Stimulated activated naive B cell treated with anti-CD40 and anti-IgM and Interleukin-4, amounts not matched to agents 10 μg/mL and 1 μg/mL and 100 μg/mL, for 72 hours (primary cell): Measurements from ENCODE around the gene GYS2.
"Not testable (repeated sequence)": the region's sequence is repeated elsewhere in the genome, so short reads cannot be mapped to it uniquely, and the experiment has no call there.

ENCODE experiments used
- ATAC-seq, 2 donors: fragments of 150-1000 bp; cut with Tn5 transposase; replicated peaks; 2 replicates each; pipeline ENCODE4 v1.10.0; 2021; ENCODE audit warnings: moderate library complexity in 1 of 2
- DNase-seq: peaks from one replicate; pipeline ENCODE4 v3.0.0; 2021
- H3K27ac Mint-ChIP-seq: one replicate; pipeline ENCODE4 v1.8.0; 2022; ENCODE audit warnings: mild to moderate bottlenecking, mixed read lengths
- H3K27me3 Mint-ChIP-seq, 2 donors: one replicate each; pipeline ENCODE4 v1.8.0; 2022; ENCODE audit warnings: mixed read lengths in 2 of 2
- H3K36me3 Mint-ChIP-seq, 2 donors: one replicate each; pipeline ENCODE4 v1.8.0; 2022; ENCODE audit warnings: mixed read lengths in 2 of 2, mild to moderate bottlenecking in 1 of 2
- H3K4me1 Mint-ChIP-seq, 2 donors: one replicate each; pipeline ENCODE4 v1.8.0; 2022; ENCODE audit warnings: mixed read lengths in 2 of 2, mild to moderate bottlenecking in 1 of 2
- H3K4me3 Mint-ChIP-seq, 2 donors: one replicate each; pipeline ENCODE4 v1.8.0; 2022; ENCODE audit warnings: mild to moderate bottlenecking in 2 of 2, mixed read lengths in 2 of 2, moderate library complexity in 1 of 2
- H3K9me3 Mint-ChIP-seq, 2 donors: one replicate each; pipeline ENCODE4 v1.8.0; 2022; ENCODE audit warnings: mixed read lengths in 2 of 2, mild to moderate bottlenecking in 1 of 2

Gene GYS2

GRCh38 chr12:21618566-21618965 is 13.9 kb upstream of the GYS2 start:
- ATAC-seq (no peak), DNase-seq (no peak)
- Mint-ChIP-seq H3K36me3 (no peaks in the 10 kb centered on the region), H3K9me3 (no peaks in the 10 kb centered on the region), H3K27me3 (peaks cover 0 to 3% of the 10 kb centered on the region in 2 donors), H3K4me1 (peaks cover 4 to 14% of the 10 kb centered on the region in 2 donors), H3K27ac (no peak overlapping the region), H3K4me3 (no peak overlapping the region)

- H3K36me3 Mint-ChIP-seq: no peaks in the 10 kb centered on the region
- ATAC-seq: no peak
Observed at GRCh38 chr12:21617030-21617429, 12.4 kb upstream of the GYS2 start.

GRCh38 chr12:21615431-21615830 is 10.8 kb upstream of the GYS2 start:
- ATAC-seq (peak; percentile 82 to 96), DNase-seq (no peak)
- Mint-ChIP-seq H3K36me3 (no peaks in the 10 kb centered on the region), H3K4me1 (peaks cover 4 to 14% of the 10 kb centered on the region in 2 donors), H3K9me3 (no peaks in the 10 kb centered on the region), H3K27me3 (peaks cover 0 to 3% of the 10 kb centered on the region in 2 donors), H3K4me3 (no peak overlapping the region), H3K27ac (no peak overlapping the region)

More at GRCh38 chr12:21617030-21617429, 12.4 kb upstream of the GYS2 start:
- Mint-ChIP-seq H3K4me3 (no peak overlapping the region), H3K9me3 (no peaks in the 10 kb centered on the region), H3K27me3 (peaks cover 0 to 3% of the 10 kb centered on the region in 2 donors), H3K27ac (no peak overlapping the region), H3K4me1 (peaks cover 4 to 14% of the 10 kb centered on the region in 2 donors)
- DNase-seq: no peak

- Mint-ChIP-seq H3K27me3 (peaks cover 0 to 3% of the 10 kb centered on the region in 2 donors), H3K27ac (no peak overlapping the region), H3K9me3 (no peaks in the 10 kb centered on the region), H3K36me3 (no peaks in the 10 kb centered on the region), H3K4me3 (no peak overlapping the region), H3K4me1 (peaks cover 4 to 14% of the 10 kb centered on the region in 2 donors)
- DNase-seq (no peak), ATAC-seq (peak in 1 of 2 donors; percentile 26)
Observed at GRCh38 chr12:21614506-21614905, 9.9 kb upstream of the GYS2 start.

GRCh38 chr12:21613931-21614330 is 9.3 kb upstream of the GYS2 start:
- Mint-ChIP-seq H3K4me1 (peaks cover 4 to 14% of the 10 kb centered on the region in 2 donors), H3K4me3 (no peak overlapping the region), H3K27me3 (peaks cover 0 to 3% of the 10 kb centered on the region in 2 donors), H3K9me3 (no peaks in the 10 kb centered on the region), H3K36me3 (no peaks in the 10 kb centered on the region), H3K27ac (no peak overlapping the region)
- DNase-seq: no peak
- ATAC-seq: no peak

- no peak overlapping the region for H3K4me3 Mint-ChIP-seq
- DNase-seq (no peak), ATAC-seq (peak in 1 of 2 donors; percentile 49)
- no peak overlapping the region for H3K27ac Mint-ChIP-seq
- H3K36me3 Mint-ChIP-seq: no peaks in the 10 kb centered on the region
- no peaks in the 10 kb centered on the region for H3K4me1 Mint-ChIP-seq
- no peaks in the 10 kb centered on the region for H3K27me3 Mint-ChIP-seq
- H3K9me3 Mint-ChIP-seq: no peaks in the 10 kb centered on the region
Observed at GRCh38 chr12:21608196-21608595, 3.5 kb upstream of the GYS2 start.

GRCh38 chr12:21607701-21608100 is 3.1 kb upstream of the GYS2 start:
- no peak for ATAC-seq
- no peak overlapping the region for H3K4me3 Mint-ChIP-seq
- no peaks in the 10 kb centered on the region for H3K27me3 Mint-ChIP-seq
- no peaks in the 10 kb centered on the region for H3K36me3 Mint-ChIP-seq
- no peak for DNase-seq
- H3K9me3 Mint-ChIP-seq: no peaks in the 10 kb centered on the region
- no peak overlapping the region for H3K27ac Mint-ChIP-seq
- no peaks in the 10 kb centered on the region for H3K4me1 Mint-ChIP-seq

GRCh38 chr12:21606175-21606574 is 1.5 kb upstream of the GYS2 start:
- Mint-ChIP-seq H3K27ac (no peak overlapping the region), H3K4me3 (no peak overlapping the region), H3K4me1 (no peaks in the 10 kb centered on the region), H3K36me3 (no peaks in the 10 kb centered on the region), H3K27me3 (no peaks in the 10 kb centered on the region), H3K9me3 (no peaks in the 10 kb centered on the region)
- ATAC-seq: no peak
- no peak for DNase-seq

- Mint-ChIP-seq H3K9me3 (no peaks in the 10 kb centered on the region), H3K4me1 (peaks cover 3 to 7% of the 10 kb centered on the region in 2 donors), H3K4me3 (no peak overlapping the region), H3K27me3 (no peaks in the 10 kb centered on the region), H3K27ac (no peak overlapping the region), H3K36me3 (no peaks in the 10 kb centered on the region)
- ATAC-seq (no peak), DNase-seq (no peak)
Observed at GRCh38 chr12:21602774-21603173, 1.9 kb downstream of the GYS2 start.

- Mint-ChIP-seq H3K27ac (no peak overlapping the region), H3K36me3 (no peaks in the 10 kb centered on the region), H3K27me3 (no peaks in the 10 kb centered on the region), H3K4me1 (peaks cover 3 to 7% of the 10 kb centered on the region in 2 donors), H3K4me3 (no peak overlapping the region), H3K9me3 (no peaks in the 10 kb centered on the region)
- ATAC-seq (no peak), DNase-seq (no peak)
Observed at GRCh38 chr12:21600196-21600595, 4.5 kb downstream of the GYS2 start.

- no peak for DNase-seq
- H3K36me3 Mint-ChIP-seq: no peaks in the 10 kb centered on the region
- no peaks in the 10 kb centered on the region for H3K9me3 Mint-ChIP-seq
- H3K27me3 Mint-ChIP-seq: no peaks in the 10 kb centered on the region
- no peak overlapping the region for H3K27ac Mint-ChIP-seq
- peaks cover 3 to 7% of the 10 kb centered on the region in 2 donors for H3K4me1 Mint-ChIP-seq
- no peak overlapping the region for H3K4me3 Mint-ChIP-seq
- peak; percentile 95 for ATAC-seq
Observed at GRCh38 chr12:21599143-21599999, 5.3 kb downstream of the GYS2 start.

- H3K36me3 Mint-ChIP-seq: no peaks in the 10 kb centered on the region
- no peaks in the 10 kb centered on the region for H3K27me3 Mint-ChIP-seq
- DNase-seq: no peak
- no peak overlapping the region for H3K4me3 Mint-ChIP-seq
- H3K4me1 Mint-ChIP-seq: peaks cover 3 to 7% of the 10 kb centered on the region in 2 donors
- peaks cover 0 to 3% of the 10 kb centered on the region in 2 donors for H3K9me3 Mint-ChIP-seq
- no peak for ATAC-seq
- no peak overlapping the region for H3K27ac Mint-ChIP-seq
Observed at GRCh38 chr12:21598651-21599050, 6.0 kb downstream of the GYS2 start.

- peaks cover 13 to 18% of the 10 kb centered on the region in 2 donors for H3K9me3 Mint-ChIP-seq
- peaks cover 10 to 14% of the 10 kb centered on the region in 2 donors for H3K36me3 Mint-ChIP-seq
- not testable (repeated sequence) for H3K4me1 Mint-ChIP-seq, ATAC-seq, H3K4me3 Mint-ChIP-seq, H3K27ac Mint-ChIP-seq, DNase-seq
- H3K27me3 Mint-ChIP-seq: peaks cover 10 to 11% of the 10 kb centered on the region in 2 donors
Observed at GRCh38 chr12:21595356-21595755, 9.3 kb downstream of the GYS2 start.

- ATAC-seq: no peak
- DNase-seq: no peak
- Mint-ChIP-seq H3K4me3 (no peak overlapping the region), H3K9me3 (peaks cover under 1 to 7% of the 10 kb centered on the region in 2 donors), H3K36me3 (peaks cover 0 to 2% of the 10 kb centered on the region in 2 donors), H3K27me3 (peaks cover 26 to 35% of the 10 kb centered on the region in 2 donors), H3K27ac (no peak overlapping the region), H3K4me1 (no peaks in the 10 kb centered on the region)
Observed at GRCh38 chr12:21585485-21585884, 19.2 kb downstream of the GYS2 start.
